Thoracic aorta (tissue), 2 donors: ENCODE measurements around the gene PEX19. TPM values are rescaled to one million over a fixed set of nuclear protein-coding genes. Genes with fewer than 3 reads are reported as not detected.
"Not testable (repeated sequence)": the region's sequence is repeated elsewhere in the genome, so short reads cannot be mapped to it uniquely, and the experiment has no call there.

Experiments
- ATAC-seq: fragments of 150-250 bp; one replicate; pipeline ENCODE4 v1.8.0; 2017; ENCODE audit warnings: low read depth; ENCODE audit not compliant: insufficient number of reproducible peaks, low FRiP score
- DNase-seq: peaks from one replicate; pipeline ENCODE4 v3.0.0-alpha.2; 2020; ENCODE audit warnings: low spot score
- H3K27ac ChIP-seq, 2 donors: fragments of 200-600 bp; sonication (generic); 1 replicate in 1 of 2; 2 replicates in 1 of 2; pipeline ENCODE4 v1.5.1; 2016; ENCODE audit warnings: mild to moderate bottlenecking in 2 of 2, moderate library complexity in 2 of 2
- H3K27me3 ChIP-seq: fragments of 200-600 bp; sonication (generic); replicated peaks from 2 replicates; pipeline ENCODE4 v1.6.0; 2016; ENCODE audit warnings: mild to moderate bottlenecking; ENCODE audit not compliant: insufficient read depth
- H3K36me3 ChIP-seq: fragments of 200-600 bp; sonication (generic); one replicate; pipeline ENCODE4 v1.5.1; 2016
- H3K4me1 ChIP-seq, 2 donors: fragments of 200-600 bp; sonication (generic); 1 replicate in 1 of 2; 2 replicates in 1 of 2; pipeline versions ENCODE4 v1.5.1 to v1.6.0; 2016; ENCODE audit warnings: low read depth in 2 of 2, mild to moderate bottlenecking in 1 of 2; ENCODE audit not compliant: control insufficient read depth in 1 of 2
- H3K4me3 ChIP-seq: fragments of 200-600 bp; sonication (generic); 2 replicates; pipeline ENCODE4 v1.5.1; 2016; ENCODE audit warnings: mild to moderate bottlenecking
- H3K9me3 ChIP-seq: fragments of 200-600 bp; sonication (generic); 2 replicates; pipeline ENCODE4 v1.5.1; 2016
- CTCF ChIP-seq: fragments of 200-600 bp; sonication (generic); IDR thresholded peaks from one replicate; pipeline ENCODE4 v1.5.1; 2019; ENCODE audit warnings: antibody characterized with exemption
- total RNA-seq, 2 donors: library from RNA; depleted of rRNA; stranded (reverse); fragments of >200 nt; gene quantifications; one replicate each; pipeline versions ENCODE4 v1.1.0 to v1.2.3, GENCODE V29; 2016

PEX19 gene
- total RNA-seq, 2 donors from 2014 or later = 42.8 to 45.4 TPM

- H3K36me3 ChIP-seq = peaks cover 69% of the 10 kb centered on the region
- no peak overlapping the region for H3K4me3 ChIP-seq
- TF ChIP-seq CTCF = peak; percentile 75
- DNase-seq = peak; percentile 16
- no peak for ATAC-seq
- no peaks in the 10 kb centered on the region for H3K9me3 ChIP-seq
- H3K4me1 ChIP-seq = no peaks in the 10 kb centered on the region
- H3K27ac ChIP-seq = no peak overlapping the region
- H3K27me3 ChIP-seq = no peaks in the 10 kb centered on the region
Observed at GRCh38 chr1:160291248-160292220, 6.6 kb upstream of the PEX19 start.

GRCh38 chr1:160287769-160288168, 2.8 kb upstream of the PEX19 start:
- not testable (repeated sequence) for DNase-seq, ATAC-seq, H3K27me3 ChIP-seq, H3K27ac ChIP-seq, H3K4me3 ChIP-seq, H3K9me3 ChIP-seq
- H3K4me1 ChIP-seq = peaks cover 15 to 23% of the 10 kb centered on the region in 2 donors
- peaks cover 32% of the 10 kb centered on the region for H3K36me3 ChIP-seq

GRCh38 chr1:160285506-160285905, 573 bp upstream of the PEX19 start:
- DNase-seq (no peak), ATAC-seq (no peak)
- Histone ChIP-seq H3K4me1 (peaks cover 15 to 23% of the 10 kb centered on the region in 2 donors), H3K27me3 (no peaks in the 10 kb centered on the region), H3K4me3 (peak overlapping the region; percentile 97), H3K9me3 (no peaks in the 10 kb centered on the region), H3K27ac (no peak overlapping the region), H3K36me3 (peaks cover 31% of the 10 kb centered on the region)
- no peak for TF ChIP-seq CTCF

GRCh38 chr1:160284220-160284781, 632 bp downstream of the PEX19 start:
- H3K27ac ChIP-seq = peak overlapping the region; percentile 69 to 85
- ATAC-seq (no peak), DNase-seq (no peak)
- peaks cover 33% of the 10 kb centered on the region for H3K36me3 ChIP-seq
- H3K27me3 ChIP-seq = no peaks in the 10 kb centered on the region
- peaks cover 15 to 23% of the 10 kb centered on the region in 2 donors for H3K4me1 ChIP-seq
- TF ChIP-seq CTCF = no peak
- H3K9me3 ChIP-seq = no peaks in the 10 kb centered on the region
- peak overlapping the region; percentile 97 for H3K4me3 ChIP-seq

GRCh38 chr1:160282807-160283206, 2.1 kb downstream of the PEX19 start:
- Histone ChIP-seq H3K4me3 (no peak overlapping the region), H3K36me3 (peaks cover 44% of the 10 kb centered on the region), H3K9me3 (no peaks in the 10 kb centered on the region), H3K27ac (no peak overlapping the region), H3K27me3 (no peaks in the 10 kb centered on the region), H3K4me1 (peaks cover 15 to 23% of the 10 kb centered on the region in 2 donors)
- DNase-seq (no peak), ATAC-seq (no peak)
- TF ChIP-seq CTCF = no peak
